VCaP (cell line): Measurements from ENCODE around the gene CHI3L2.

Source experiments
- H3K27ac ChIP-seq: fragments of 450-650 bp; 2 replicates; pipeline ENCODE4 v1.5.1; 2017
- CTCF ChIP-seq: fragments of 450-650 bp; conservative IDR thresholded peaks from 2 replicates; pipeline ENCODE4 v1.5.1; 2017; ENCODE audit warnings: mild to moderate bottlenecking, moderate library complexity

CHI3L2 gene

GRCh38 chr1:111234866-111235265, 7.4 kb downstream of the CHI3L2 start:
- no peak for TF ChIP-seq CTCF
- H3K27ac ChIP-seq = no peak overlapping the region

DNA sequence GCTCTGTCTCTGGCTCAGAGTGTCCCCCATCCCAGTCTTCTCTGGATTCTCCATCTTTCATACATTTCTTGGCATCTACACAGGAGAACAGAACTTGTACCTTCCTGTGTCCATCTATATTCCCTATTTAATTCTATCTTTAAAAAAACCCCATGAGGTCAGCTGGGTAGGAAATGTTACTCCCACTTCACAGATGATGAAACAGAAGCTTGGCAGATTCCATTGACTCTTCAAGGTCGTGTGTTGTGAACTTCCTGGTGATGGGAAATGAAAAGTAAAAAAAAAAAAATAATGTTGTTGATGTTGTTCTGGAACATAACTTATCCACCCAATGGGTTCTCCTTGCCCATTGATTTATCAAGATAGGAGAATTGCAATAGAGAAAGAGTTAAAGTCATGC, 8.9 kb downstream of the CHI3L2 start:
- TF ChIP-seq CTCF = no peak
- H3K27ac ChIP-seq = 0 out of 2 replicates have a peak overlapping the region, but pooled peaks have one; percentile 15

DNA sequence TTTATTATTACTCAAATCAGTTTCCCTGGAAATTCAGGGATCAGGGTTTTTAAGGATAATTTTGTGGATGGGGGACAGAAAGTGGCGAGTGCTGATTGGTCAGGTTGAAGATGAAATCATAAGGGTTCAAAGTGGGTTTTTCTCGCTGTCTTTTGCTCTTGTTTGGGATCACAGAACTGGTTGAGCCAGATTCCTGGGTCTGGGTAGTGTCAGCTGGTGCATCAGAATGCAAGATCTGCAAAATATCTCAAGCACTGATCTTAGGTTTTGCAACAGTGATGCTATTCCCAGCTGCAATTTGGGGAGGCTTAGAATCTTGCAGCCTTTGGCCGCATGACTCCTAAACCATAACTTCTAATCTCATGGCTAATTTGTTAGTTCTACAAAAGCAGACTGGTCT, 9.3 kb downstream of the CHI3L2 start:
- 0 out of 2 replicates have a peak overlapping the region, but pooled peaks have one; percentile 15 for H3K27ac ChIP-seq
- TF ChIP-seq CTCF = no peak

- TF ChIP-seq CTCF = no peak
- no peak overlapping the region for H3K27ac ChIP-seq
Observed at GRCh38 chr1:111238056-111238795, 10.7 kb downstream of the CHI3L2 start.

DNA sequence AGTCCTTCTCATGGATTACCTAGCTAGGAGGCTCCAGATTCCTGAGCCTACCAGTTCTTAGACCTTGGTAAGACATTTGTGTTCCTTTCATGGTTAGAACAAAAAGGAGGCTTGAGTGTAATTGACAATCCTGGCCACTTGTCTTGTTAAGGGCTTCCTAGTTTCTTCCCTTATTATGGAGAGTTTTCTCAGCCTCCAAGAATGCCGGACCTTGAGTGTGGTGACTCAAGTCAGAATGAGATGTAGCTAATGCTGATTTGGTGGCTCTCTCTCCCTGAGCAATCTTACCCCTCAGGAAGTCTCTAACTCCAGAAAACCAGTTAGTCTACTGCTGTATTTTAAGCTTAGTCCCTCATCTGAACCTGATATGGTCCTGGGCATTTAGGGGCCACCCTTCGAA, 14.3 kb downstream of the CHI3L2 start:
- no peak for TF ChIP-seq CTCF
- no peak overlapping the region for H3K27ac ChIP-seq

GRCh38 chr1:111242805-111243523, 15.5 kb downstream of the CHI3L2 start:
- no peak for TF ChIP-seq CTCF
- H3K27ac ChIP-seq = peak overlapping the region; percentile 31; the same call in 1 of the 2 replicates

- H3K27ac ChIP-seq = no peak overlapping the region
- no peak for TF ChIP-seq CTCF
Observed at GRCh38 chr1:111247125-111247838, 19.8 kb downstream of the CHI3L2 start.
